Measurements from ENCODE around the gene HSF4. TPM values are rescaled to one million over a fixed set of nuclear protein-coding genes. Genes with fewer than 3 reads are reported as not detected.
"Not testable (repeated sequence)": the region's sequence is repeated elsewhere in the genome, so short reads cannot be mapped to it uniquely, and the experiment has no call there.

The HSF4 gene
- total and polyA plus RNA-seq, 2 experiments from 2014 or later: 5.5 to 15.7 TPM

DNA sequence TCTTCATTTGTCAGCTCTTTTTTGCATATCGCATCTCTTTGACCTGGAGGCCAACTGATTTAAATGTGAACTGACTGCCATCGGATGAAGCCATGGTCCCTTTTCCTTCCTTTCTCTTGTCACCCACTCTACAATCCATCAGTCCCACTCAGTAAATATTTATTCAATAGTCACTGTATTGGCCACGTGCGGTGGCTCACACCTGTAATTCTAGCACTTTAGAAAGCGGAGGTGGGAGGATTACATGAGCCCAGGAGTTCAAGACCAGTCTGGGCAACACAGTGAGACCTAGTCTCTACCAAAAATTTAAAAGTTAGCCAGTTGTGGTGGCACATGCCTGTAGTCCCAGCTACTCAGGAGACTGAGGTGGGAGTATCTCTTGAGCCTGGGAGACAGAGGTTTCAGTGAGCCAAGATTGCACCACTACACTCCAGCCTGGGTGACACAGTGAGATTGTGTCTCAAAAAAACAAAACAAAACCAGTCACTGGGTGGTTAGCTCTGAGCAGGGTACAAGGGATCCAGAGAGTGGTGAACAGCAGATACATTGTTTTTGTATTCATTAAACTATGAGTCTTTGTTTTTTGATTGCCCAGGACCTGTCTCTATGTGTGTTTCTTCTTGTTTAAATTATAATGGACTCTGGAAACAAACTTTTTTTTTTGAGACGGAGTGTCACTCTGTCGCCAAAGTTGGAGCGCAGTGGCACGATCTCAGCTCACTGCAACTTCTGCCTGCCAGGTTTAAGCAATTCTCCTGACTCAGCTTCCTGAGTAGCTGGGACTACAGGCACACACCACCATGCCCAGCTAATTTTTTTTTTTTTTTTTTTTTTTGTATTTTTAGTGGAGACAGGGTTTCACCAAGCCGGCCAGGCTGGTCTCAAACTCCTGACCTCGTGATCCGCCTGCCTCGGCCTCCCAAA is 47.9 kb upstream of the HSF4 start:
- Histone ChIP-seq H3K4me1 (ENCODE audit: insufficient read depth) (peaks cover 9% of the 10 kb centered on the region), H3K79me2 (peaks cover 61% of the 10 kb centered on the region), H3K36me3 (replicated peaks; ENCODE audit: insufficient read depth, low read depth) (no peaks in the 10 kb centered on the region), H3K27me3 (no peaks in the 10 kb centered on the region), H3K9me2 (replicated peaks; ENCODE audit: insufficient read depth) (no peaks in the 10 kb centered on the region), H3K4me2 (no peak overlapping the region), H3K4me3 (no peak overlapping the region), H2AFZ (no peak overlapping the region), H4K20me1 (ENCODE audit: insufficient read depth, poor library complexity, severe bottlenecking) (peaks cover 8% of the 10 kb centered on the region), H3K27ac (no peak overlapping the region), H3K9me3 (ENCODE audit: low read depth) (no peaks in the 10 kb centered on the region)
- TF ChIP-seq, protein P1, sequence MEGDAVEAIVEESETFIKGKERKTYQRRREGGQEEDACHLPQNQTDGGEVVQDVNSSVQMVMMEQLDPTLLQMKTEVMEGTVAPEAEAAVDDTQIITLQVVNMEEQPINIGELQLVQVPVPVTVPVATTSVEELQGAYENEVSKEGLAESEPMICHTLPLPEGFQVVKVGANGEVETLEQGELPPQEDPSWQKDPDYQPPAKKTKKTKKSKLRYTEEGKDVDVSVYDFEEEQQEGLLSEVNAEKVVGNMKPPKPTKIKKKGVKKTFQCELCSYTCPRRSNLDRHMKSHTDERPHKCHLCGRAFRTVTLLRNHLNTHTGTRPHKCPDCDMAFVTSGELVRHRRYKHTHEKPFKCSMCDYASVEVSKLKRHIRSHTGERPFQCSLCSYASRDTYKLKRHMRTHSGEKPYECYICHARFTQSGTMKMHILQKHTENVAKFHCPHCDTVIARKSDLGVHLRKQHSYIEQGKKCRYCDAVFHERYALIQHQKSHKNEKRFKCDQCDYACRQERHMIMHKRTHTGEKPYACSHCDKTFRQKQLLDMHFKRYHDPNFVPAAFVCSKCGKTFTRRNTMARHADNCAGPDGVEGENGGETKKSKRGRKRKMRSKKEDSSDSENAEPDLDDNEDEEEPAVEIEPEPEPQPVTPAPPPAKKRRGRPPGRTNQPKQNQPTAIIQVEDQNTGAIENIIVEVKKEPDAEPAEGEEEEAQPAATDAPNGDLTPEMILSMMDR (IDR thresholded peaks at IDR 0.05; ENCODE audit: poor library complexity): no peak
- TF ChIP-seq EZH2 (IDR thresholded peaks at IDR 0.05; ENCODE audit: borderline replicate concordance) (no peak), EZH2phosphoT487 (IDR thresholded peaks at IDR 0.05; ENCODE audit: low read depth, severe bottlenecking, unreplicated experiment) (no peak)
- WGBS (ENCODE audit: low lambda C conversion rate, missing lambda C conversion rate): 92% methylated on average over 13 of the region's 13 CpGs
- no peak for DNase-seq (ENCODE audit: low spot score)

DNA sequence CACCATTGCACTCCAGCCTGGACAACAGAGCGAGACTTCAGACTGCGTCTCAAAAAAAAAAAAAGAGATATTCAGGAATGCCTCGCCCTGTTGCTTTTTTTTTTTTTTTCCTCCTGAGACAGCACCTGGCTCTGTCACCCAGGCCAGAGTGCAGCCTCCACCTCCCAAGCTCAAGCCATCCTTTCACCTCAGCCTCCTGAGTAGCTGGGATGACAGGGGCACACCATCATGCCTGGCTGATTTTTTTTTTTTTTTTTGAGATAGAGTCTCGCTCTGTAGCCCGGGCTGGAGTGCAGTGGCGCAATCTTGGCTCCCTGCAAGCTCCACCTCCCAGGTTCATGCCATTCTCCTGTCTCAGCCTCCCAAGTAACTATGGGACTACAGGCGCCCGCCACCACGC is 46.8 kb upstream of the HSF4 start:
- peaks cover 8% of the 10 kb centered on the region for H4K20me1 ChIP-seq (ENCODE audit: insufficient read depth, poor library complexity, severe bottlenecking)
- H3K4me1 ChIP-seq (ENCODE audit: insufficient read depth): peaks cover 6% of the 10 kb centered on the region
- H3K27me3 ChIP-seq: no peaks in the 10 kb centered on the region
- no peak overlapping the region for H3K27ac ChIP-seq
- no peaks in the 10 kb centered on the region for H3K9me2 ChIP-seq (replicated peaks; ENCODE audit: insufficient read depth)
- no peaks in the 10 kb centered on the region for H3K9me3 ChIP-seq (ENCODE audit: low read depth)
- no peak overlapping the region for H3K4me3 ChIP-seq
- no peak overlapping the region for H3K4me2 ChIP-seq
- DNase-seq (ENCODE audit: low spot score): no peak
- WGBS (ENCODE audit: low lambda C conversion rate, missing lambda C conversion rate): 98% methylated on average over 9 of the region's 9 CpGs
- TF ChIP-seq EZH2phosphoT487 (IDR thresholded peaks at IDR 0.05; ENCODE audit: low read depth, severe bottlenecking, unreplicated experiment) (no peak), EZH2 (IDR thresholded peaks at IDR 0.05; ENCODE audit: borderline replicate concordance) (no peak)
- TF ChIP-seq, protein P1 (IDR thresholded peaks at IDR 0.05; ENCODE audit: poor library complexity): no peak
- peaks cover 51% of the 10 kb centered on the region for H3K79me2 ChIP-seq
- H2AFZ ChIP-seq: no peak overlapping the region
- H3K36me3 ChIP-seq (replicated peaks; ENCODE audit: insufficient read depth, low read depth): no peaks in the 10 kb centered on the region

DNA sequence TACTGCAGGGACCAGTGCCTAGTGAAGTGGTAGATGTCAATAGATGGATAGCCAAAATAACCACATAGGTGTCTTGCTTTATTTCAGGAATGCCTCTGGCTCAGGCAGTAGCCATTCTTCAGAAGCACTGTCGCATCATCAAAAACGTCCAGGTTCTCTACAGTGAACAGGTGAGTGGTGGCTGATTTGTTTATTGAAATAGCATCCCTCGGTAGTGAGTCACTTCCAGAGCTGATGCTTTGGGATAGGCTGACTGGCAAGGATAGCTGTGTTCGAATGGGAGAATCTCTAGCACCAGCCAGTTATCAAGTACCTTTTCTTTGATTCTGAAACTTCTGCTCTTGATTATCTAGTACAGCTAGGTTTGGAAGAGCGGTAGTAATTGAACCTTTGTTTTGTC is 44.5 kb upstream of the HSF4 start:
- H3K4me1 ChIP-seq (ENCODE audit: insufficient read depth): no peaks in the 10 kb centered on the region
- no peak overlapping the region for H3K4me3 ChIP-seq
- no peak for TF ChIP-seq EZH2phosphoT487 (IDR thresholded peaks at IDR 0.05; ENCODE audit: low read depth, severe bottlenecking, unreplicated experiment)
- TF ChIP-seq, protein P1 (IDR thresholded peaks at IDR 0.05; ENCODE audit: poor library complexity): no peak
- 86% methylated on average over 5 of the region's 5 CpGs for WGBS (ENCODE audit: low lambda C conversion rate, missing lambda C conversion rate)
- no peak overlapping the region for H2AFZ ChIP-seq
- H3K9me2 ChIP-seq (replicated peaks; ENCODE audit: insufficient read depth): no peaks in the 10 kb centered on the region
- H3K9me3 ChIP-seq (ENCODE audit: low read depth): no peaks in the 10 kb centered on the region
- no peak for DNase-seq (ENCODE audit: low spot score)
- no peak overlapping the region for H3K4me2 ChIP-seq
- no peaks in the 10 kb centered on the region for H3K27me3 ChIP-seq
- H3K79me2 ChIP-seq: peaks cover 28% of the 10 kb centered on the region
- H3K27ac ChIP-seq: no peak overlapping the region
- peaks cover 8% of the 10 kb centered on the region for H4K20me1 ChIP-seq (ENCODE audit: insufficient read depth, poor library complexity, severe bottlenecking)
- no peaks in the 10 kb centered on the region for H3K36me3 ChIP-seq (replicated peaks; ENCODE audit: insufficient read depth, low read depth)

DNA sequence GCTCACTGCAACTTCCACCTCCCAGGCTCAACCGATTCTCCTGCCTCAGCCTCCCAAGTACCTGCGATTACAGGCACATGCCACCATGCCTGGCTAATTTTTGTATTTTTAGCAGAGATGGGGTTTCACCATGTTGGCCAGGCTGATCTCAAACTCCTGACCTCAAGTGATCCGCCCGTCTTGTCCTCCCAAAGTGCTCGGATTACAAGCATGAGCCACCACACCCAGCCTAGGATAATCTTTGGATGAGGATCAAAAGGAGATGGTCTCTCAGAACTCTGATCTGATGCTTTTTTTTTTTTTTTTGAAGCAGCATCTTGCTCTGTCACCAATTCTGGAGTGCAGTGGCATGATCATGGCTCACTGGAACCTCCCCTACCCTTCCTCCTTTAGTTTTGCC is 41.7 kb upstream of the HSF4 start:
- H3K27me3 ChIP-seq; DNase-seq (ENCODE audit: low spot score); H3K27ac ChIP-seq; H3K9me3 ChIP-seq (ENCODE audit: low read depth); H3K36me3 ChIP-seq (replicated peaks; ENCODE audit: insufficient read depth, low read depth); H3K4me3 ChIP-seq; H2AFZ ChIP-seq; H4K20me1 ChIP-seq (ENCODE audit: insufficient read depth, poor library complexity, severe bottlenecking); H3K4me2 ChIP-seq; H3K4me1 ChIP-seq (ENCODE audit: insufficient read depth); H3K9me2 ChIP-seq (replicated peaks; ENCODE audit: insufficient read depth); H3K79me2 ChIP-seq: not testable (repeated sequence)
- WGBS (ENCODE audit: low lambda C conversion rate, missing lambda C conversion rate): 95% methylated on average over 5 of the region's 5 CpGs

All from hepatocyte (in vitro differentiated cells).